Measurements from ENCODE around the gene ZNF91.
"Not testable (repeated sequence)": the region's sequence is repeated elsewhere in the genome, so short reads cannot be mapped to it uniquely, and the experiment has no call there.

The ZNF91 gene

DNA sequence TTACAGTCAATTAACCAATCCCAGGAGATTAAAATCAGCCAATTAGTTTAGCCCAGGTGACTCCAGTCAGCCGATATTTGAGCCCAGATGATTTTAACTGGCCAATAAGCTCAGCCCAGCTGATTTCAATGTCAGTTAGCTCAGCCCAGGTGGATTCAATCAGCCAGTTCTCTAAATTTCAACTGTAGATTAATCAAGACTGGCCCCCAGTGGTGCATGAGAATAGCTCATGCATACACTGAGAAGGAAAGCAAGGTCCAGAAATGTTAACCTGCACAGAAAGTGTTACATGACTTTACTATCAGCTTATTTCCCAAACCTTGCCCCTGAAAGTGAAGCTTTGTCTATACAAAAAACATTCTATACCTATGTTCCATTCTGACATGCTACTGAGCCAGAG lies 89.7 kb downstream of the ZNF91 start:
- Histone ChIP-seq H3K4me1 (ENCODE audit: low read length) (no peaks in the 10 kb centered on the region), H3K27ac (ENCODE audit: low read length) (no peak overlapping the region), H3K36me3 (replicated peaks; ENCODE audit: insufficient read depth, low read length) (no peaks in the 10 kb centered on the region), H3K9me3 (replicated peaks; ENCODE audit: insufficient read depth, low read length) (no peaks in the 10 kb centered on the region), H3K9me2 (replicated peaks; ENCODE audit: insufficient read depth, low read length) (no peaks in the 10 kb centered on the region), H3K9ac (ENCODE audit: low read length) (no peak overlapping the region), H3K27me3 (replicated peaks; ENCODE audit: insufficient read depth, low read length) (no peaks in the 10 kb centered on the region), H4K20me1 (ENCODE audit: insufficient read depth, low read length) (no peaks in the 10 kb centered on the region), H3K4me3 (ENCODE audit: low read length) (no peak overlapping the region), H3F3A (ENCODE audit: insufficient read depth, low read length) (no peaks in the 10 kb centered on the region), H3K4me2 (ENCODE audit: low read depth, low read length) (no peak overlapping the region), H2AFZ (ENCODE audit: low read length) (no peak overlapping the region), H3K79me2 (ENCODE audit: low read length) (no peaks in the 10 kb centered on the region)
- no peak for TF ChIP-seq EZH2 (optimal IDR thresholded peaks at IDR 0.05; ENCODE audit: low read depth, low read length)
- TF ChIP-seq EZH2phosphoT487 (IDR thresholded peaks at IDR 0.05; ENCODE audit: low read length): no peak
- TF ChIP-seq, protein P1, sequence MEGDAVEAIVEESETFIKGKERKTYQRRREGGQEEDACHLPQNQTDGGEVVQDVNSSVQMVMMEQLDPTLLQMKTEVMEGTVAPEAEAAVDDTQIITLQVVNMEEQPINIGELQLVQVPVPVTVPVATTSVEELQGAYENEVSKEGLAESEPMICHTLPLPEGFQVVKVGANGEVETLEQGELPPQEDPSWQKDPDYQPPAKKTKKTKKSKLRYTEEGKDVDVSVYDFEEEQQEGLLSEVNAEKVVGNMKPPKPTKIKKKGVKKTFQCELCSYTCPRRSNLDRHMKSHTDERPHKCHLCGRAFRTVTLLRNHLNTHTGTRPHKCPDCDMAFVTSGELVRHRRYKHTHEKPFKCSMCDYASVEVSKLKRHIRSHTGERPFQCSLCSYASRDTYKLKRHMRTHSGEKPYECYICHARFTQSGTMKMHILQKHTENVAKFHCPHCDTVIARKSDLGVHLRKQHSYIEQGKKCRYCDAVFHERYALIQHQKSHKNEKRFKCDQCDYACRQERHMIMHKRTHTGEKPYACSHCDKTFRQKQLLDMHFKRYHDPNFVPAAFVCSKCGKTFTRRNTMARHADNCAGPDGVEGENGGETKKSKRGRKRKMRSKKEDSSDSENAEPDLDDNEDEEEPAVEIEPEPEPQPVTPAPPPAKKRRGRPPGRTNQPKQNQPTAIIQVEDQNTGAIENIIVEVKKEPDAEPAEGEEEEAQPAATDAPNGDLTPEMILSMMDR (IDR thresholded peaks at IDR 0.05; ENCODE audit: low read length): no peak
- DNase-seq: no peak

DNA sequence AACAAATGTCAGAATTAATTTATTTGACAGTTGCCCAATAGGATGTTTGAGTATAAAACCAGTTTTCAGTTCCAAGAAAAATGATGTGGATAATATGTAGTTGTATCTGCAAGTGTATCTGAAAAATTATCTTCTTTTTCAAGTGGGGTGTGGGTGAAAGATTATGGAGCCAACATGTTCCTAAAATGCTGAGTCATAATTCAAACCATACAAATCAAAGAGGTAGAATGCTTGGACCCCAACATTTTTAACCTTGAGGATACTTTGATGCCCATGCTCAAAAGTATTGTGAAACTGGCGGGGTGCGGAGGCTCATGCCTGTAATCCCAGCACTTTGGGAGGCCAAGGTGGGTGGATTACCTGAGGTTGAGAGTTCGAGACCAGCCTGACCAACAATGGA lies 91.0 kb downstream of the ZNF91 start:
- Histone ChIP-seq H3K4me2 (ENCODE audit: low read depth, low read length) (no peak overlapping the region), H3K27me3 (replicated peaks; ENCODE audit: insufficient read depth, low read length) (no peaks in the 10 kb centered on the region), H3K27ac (ENCODE audit: low read length) (no peak overlapping the region), H3K9me2 (replicated peaks; ENCODE audit: insufficient read depth, low read length) (no peaks in the 10 kb centered on the region), H3K9me3 (replicated peaks; ENCODE audit: insufficient read depth, low read length) (no peaks in the 10 kb centered on the region), H3K79me2 (ENCODE audit: low read length) (no peaks in the 10 kb centered on the region), H3K36me3 (replicated peaks; ENCODE audit: insufficient read depth, low read length) (no peaks in the 10 kb centered on the region), H3K4me1 (ENCODE audit: low read length) (no peaks in the 10 kb centered on the region), H3K4me3 (ENCODE audit: low read length) (no peak overlapping the region), H4K20me1 (ENCODE audit: insufficient read depth, low read length) (no peaks in the 10 kb centered on the region), H3K9ac (ENCODE audit: low read length) (no peak overlapping the region), H3F3A (ENCODE audit: insufficient read depth, low read length) (no peaks in the 10 kb centered on the region), H2AFZ (ENCODE audit: low read length) (no peak overlapping the region)
- TF ChIP-seq EZH2phosphoT487 (IDR thresholded peaks at IDR 0.05; ENCODE audit: low read length) (no peak), EZH2 (optimal IDR thresholded peaks at IDR 0.05; ENCODE audit: low read depth, low read length) (no peak)
- TF ChIP-seq, protein P1 (IDR thresholded peaks at IDR 0.05; ENCODE audit: low read length): no peak
- DNase-seq: no peak

DNA sequence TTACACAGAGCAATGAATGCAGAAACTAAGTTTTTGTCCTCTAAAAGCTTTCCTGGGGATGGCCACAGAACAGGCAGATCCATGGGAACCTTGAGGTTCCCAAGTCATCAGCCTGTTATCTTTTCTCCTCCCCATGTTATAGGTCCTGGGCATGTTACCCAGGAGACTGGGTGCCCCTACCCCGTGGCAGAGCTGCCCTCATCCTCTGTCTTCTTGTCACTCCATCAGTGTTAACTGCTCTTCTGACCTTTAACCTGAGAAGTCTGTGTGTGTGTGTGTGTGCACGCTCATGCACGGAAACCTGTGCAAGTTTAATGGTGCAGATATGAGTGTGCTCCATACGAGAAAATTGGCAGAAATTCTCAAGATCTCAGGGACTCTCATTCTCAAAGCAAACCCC lies 101.1 kb downstream of the ZNF91 start:
- Histone ChIP-seq H3K4me3 (ENCODE audit: low read length) (no peak overlapping the region), H3K27ac (ENCODE audit: low read length) (no peak overlapping the region), H3K27me3 (replicated peaks; ENCODE audit: insufficient read depth, low read length) (no peaks in the 10 kb centered on the region), H4K20me1 (ENCODE audit: insufficient read depth, low read length) (no peaks in the 10 kb centered on the region), H3K4me2 (ENCODE audit: low read depth, low read length) (no peak overlapping the region), H3K9me3 (replicated peaks; ENCODE audit: insufficient read depth, low read length) (no peaks in the 10 kb centered on the region), H2AFZ (ENCODE audit: low read length) (no peak overlapping the region), H3F3A (ENCODE audit: insufficient read depth, low read length) (no peaks in the 10 kb centered on the region), H3K4me1 (ENCODE audit: low read length) (no peaks in the 10 kb centered on the region), H3K9ac (ENCODE audit: low read length) (no peak overlapping the region), H3K9me2 (replicated peaks; ENCODE audit: insufficient read depth, low read length) (no peaks in the 10 kb centered on the region), H3K79me2 (ENCODE audit: low read length) (no peaks in the 10 kb centered on the region), H3K36me3 (replicated peaks; ENCODE audit: insufficient read depth, low read length) (no peaks in the 10 kb centered on the region)
- TF ChIP-seq EZH2phosphoT487 (IDR thresholded peaks at IDR 0.05; ENCODE audit: low read length) (no peak), EZH2 (optimal IDR thresholded peaks at IDR 0.05; ENCODE audit: low read depth, low read length) (no peak)
- TF ChIP-seq, protein P1 (IDR thresholded peaks at IDR 0.05; ENCODE audit: low read length): no peak
- DNase-seq: no peak

DNA sequence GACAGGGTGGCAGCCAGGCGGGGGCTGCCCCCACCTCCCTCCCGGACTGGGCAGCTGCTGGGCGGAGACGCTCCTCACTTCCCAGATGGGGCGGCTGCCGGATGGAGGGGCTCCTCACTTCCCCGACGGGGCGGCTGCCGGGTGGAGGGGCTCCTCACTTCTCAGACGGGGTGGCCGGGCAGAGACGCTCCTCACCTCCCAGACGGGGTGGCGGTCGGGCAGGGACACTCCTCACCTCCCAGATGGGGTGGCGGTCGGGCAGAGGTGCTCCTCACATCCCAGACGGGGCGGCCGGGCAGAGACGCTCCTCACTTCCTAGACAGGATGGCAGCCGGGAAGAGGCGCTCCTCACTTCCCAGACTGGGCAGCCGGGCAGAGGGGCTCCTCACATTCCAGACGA lies 105.3 kb downstream of the ZNF91 start:
- not testable (repeated sequence) for H3K27ac ChIP-seq (ENCODE audit: low read length); H3K36me3 ChIP-seq (replicated peaks; ENCODE audit: insufficient read depth, low read length); H3K4me2 ChIP-seq (ENCODE audit: low read depth, low read length); H3K79me2 ChIP-seq (ENCODE audit: low read length); H3F3A ChIP-seq (ENCODE audit: insufficient read depth, low read length); H3K9me3 ChIP-seq (replicated peaks; ENCODE audit: insufficient read depth, low read length); H3K4me1 ChIP-seq (ENCODE audit: low read length); DNase-seq; H4K20me1 ChIP-seq (ENCODE audit: insufficient read depth, low read length); H3K4me3 ChIP-seq (ENCODE audit: low read length); H3K9ac ChIP-seq (ENCODE audit: low read length); H2AFZ ChIP-seq (ENCODE audit: low read length); H3K9me2 ChIP-seq (replicated peaks; ENCODE audit: insufficient read depth, low read length); H3K27me3 ChIP-seq (replicated peaks; ENCODE audit: insufficient read depth, low read length)

Measured in MM.1S (cell line).